Right lobe of liver (tissue), 4 donors: ENCODE results near the gene ENOX1.

ENCODE experiments used
- CTCF ChIP-seq, 4 donors: fragments of 200-600 bp in 3 of 4; fragments of 450-650 bp in 1 of 4; IDR thresholded peaks; one replicate each; pipeline versions ENCODE4 v1.5.1 to v1.8.0; 2016 to 2022; ENCODE audit warnings: antibody characterized with exemption in 4 of 4, mild to moderate bottlenecking in 2 of 4
- POLR2A ChIP-seq: fragments of 450-650 bp; IDR thresholded peaks from one replicate; pipeline ENCODE4 v1.6.1; 2017; ENCODE audit warnings: antibody characterized with exemption, mild to moderate bottlenecking
- donor health status: DM: no; HTN: no; CAD: no.
- donor health status: DM: no; HTN: no; CAD: no.
- donor health status: DM: no; HTN: yes; CAD: no.

GRCh38 chr13:43370842-43371241, 415.9 kb downstream of the ENOX1 start:
- no peak for TF ChIP-seq CTCF (IDR thresholded peaks at IDR 0.05)
- TF ChIP-seq POLR2A = no peak
